Kidney (tissue), 14 donors: ENCODE data around the gene S1PR3. TPM values are rescaled to one million over a fixed set of nuclear protein-coding genes. Genes with fewer than 3 reads are reported as not detected.

ENCODE experiments used
- DNase-seq, 5 donors: peaks; one replicate each; pipeline ENCODE4 v3.0.0-alpha.2; 2013 to 2020
- FAIRE-seq: peaks from 2 replicates; lab custom pipeline; 2012; peaks lifted over from hg19 to GRCh38; lab: Jason Lieb, UNC
- H3K27ac ChIP-seq, 2 donors: one replicate each; pipeline ENCODE4 v1.7.0; 2013; ENCODE audit warnings: low read depth in 2 of 2, low read length in 2 of 2, inconsistent platforms in 1 of 2
- H3K27me3 ChIP-seq: one replicate; pipeline ENCODE4 v1.7.1; 2013; ENCODE audit warnings: low read length, inconsistent platforms; ENCODE audit not compliant: control insufficient read depth, insufficient read depth
- H3K36me3 ChIP-seq, 3 donors: one replicate each; pipeline versions ENCODE4 v1.7.0 to v1.7.1; 2013; ENCODE audit warnings: low read length in 3 of 3, control low read depth in 1 of 3, inconsistent platforms in 1 of 3; ENCODE audit not compliant: insufficient read depth in 3 of 3, control insufficient read depth in 2 of 3
- H3K4me1 ChIP-seq, 3 donors: one replicate each; pipeline versions ENCODE4 v1.7.0 to v1.7.1; 2013; ENCODE audit warnings: low read length in 3 of 3, inconsistent platforms in 1 of 3, low read depth in 1 of 3; ENCODE audit not compliant: control insufficient read depth in 2 of 3, insufficient read depth in 2 of 3
- H3K4me3 ChIP-seq, 3 donors: one replicate each; pipeline versions ENCODE4 v1.7.0 to v1.8.1; 2013; ENCODE audit warnings: low read length in 3 of 3, control low read depth in 1 of 3, inconsistent platforms in 1 of 3
- H3K9ac ChIP-seq, 3 donors: one replicate each; pipeline versions ENCODE4 v1.7.0 to v1.7.1; 2013; ENCODE audit warnings: low read length in 3 of 3, control low read depth in 1 of 3, inconsistent platforms in 1 of 3
- H3K9me3 ChIP-seq, 3 donors: one replicate each; pipeline versions ENCODE4 v1.7.0 to v1.7.1; 2013; ENCODE audit warnings: low read length in 3 of 3, control low read depth in 1 of 3, inconsistent platforms in 1 of 3; ENCODE audit not compliant: control insufficient read depth in 2 of 3, insufficient read depth in 1 of 3
- intact Hi-C: fragments of 100-400 bp; cut with DNase I; formaldehyde crosslinking; loops from one replicate; pipeline ENCODE4 v1.11.1; 2022
- polyA plus RNA-seq: library from polyadenylated mRNA; stranded (reverse); fragments of 350-450 nt; fragmentation: Illumina TruSeq; extraction: RNeasy Lipid Tissue Mini Kit (QIAGEN cat#74804); gene quantifications from one replicate; pipeline ENCODE4 v1.2.3, GENCODE V29; 2014; ENCODE audit warnings: low read depth, low replicate concordance; ENCODE audit not compliant: insufficient read depth
- total RNA-seq: library from RNA; stranded (reverse); fragmentation: NEBNext Ultra II Directional; extraction: Animal tissue kit (Norgen Biotek cat#: 25700); gene quantifications from one replicate; pipeline ENCODE4 v1.2.1, GENCODE V29; 2021
- TF ChIP-seq, protein P1 (sequence below): IDR thresholded peaks from 3 replicates; pipeline ENCODE4 v1.5.1; 2012; ENCODE audit warnings: mild to moderate bottlenecking, moderate library complexity, borderline replicate concordance; ENCODE audit not compliant: insufficient read depth; ENCODE audit errors: extremely low read depth
- donor health status: control.
- donor health status: control.
- donor health status: control.
- donor health status: control.
- donor health status: control.
- donor health status: DM: yes; HTN: yes; CAD: no.
- donor health status: Normal renal cell carcinoma (clear cell type).

Gene S1PR3
- total and polyA plus RNA-seq, 2 donors from 2014 or later: 12.4 to 36.4 TPM

DNA sequence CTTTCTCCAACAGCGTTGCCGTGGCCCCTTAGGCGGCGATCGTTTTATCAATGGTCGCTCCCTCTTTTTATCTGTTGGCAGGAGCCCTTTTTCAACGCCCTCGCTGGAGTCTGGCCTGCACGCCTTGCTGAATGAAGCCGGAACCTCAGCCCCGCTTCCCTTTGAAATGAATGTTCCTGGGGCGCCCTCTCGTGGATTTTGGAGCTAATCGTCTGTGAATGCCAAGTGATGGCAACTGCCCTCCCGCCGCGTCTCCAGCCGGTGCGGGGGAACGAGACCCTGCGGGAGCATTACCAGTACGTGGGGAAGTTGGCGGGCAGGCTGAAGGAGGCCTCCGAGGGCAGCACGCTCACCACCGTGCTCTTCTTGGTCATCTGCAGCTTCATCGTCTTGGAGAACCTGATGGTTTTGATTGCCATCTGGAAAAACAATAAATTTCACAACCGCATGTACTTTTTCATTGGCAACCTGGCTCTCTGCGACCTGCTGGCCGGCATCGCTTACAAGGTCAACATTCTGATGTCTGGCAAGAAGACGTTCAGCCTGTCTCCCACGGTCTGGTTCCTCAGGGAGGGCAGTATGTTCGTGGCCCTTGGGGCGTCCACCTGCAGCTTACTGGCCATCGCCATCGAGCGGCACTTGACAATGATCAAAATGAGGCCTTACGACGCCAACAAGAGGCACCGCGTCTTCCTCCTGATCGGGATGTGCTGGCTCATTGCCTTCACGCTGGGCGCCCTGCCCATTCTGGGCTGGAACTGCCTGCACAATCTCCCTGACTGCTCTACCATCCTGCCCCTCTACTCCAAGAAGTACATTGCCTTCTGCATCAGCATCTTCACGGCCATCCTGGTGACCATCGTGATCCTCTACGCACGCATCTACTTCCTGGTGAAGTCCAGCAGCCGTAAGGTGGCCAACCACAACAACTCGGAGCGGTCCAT, 10.0 kb downstream of the S1PR3 start:
- intact Hi-C loops: loop anchor here (5.0 kb wide), 1 partner anchor 409 kb away; no protein-coding TSS in a partner anchor
- peak; percentile 52 for FAIRE-seq
- peak; percentile 92 to 96 (median 93) for DNase-seq
- Histone ChIP-seq H3K36me3 (peaks cover 0 to 5% (median under 1%) of the 10 kb centered on the region in 3 donors), H3K9me3 (no peaks in the 10 kb centered on the region), H3K9ac (no peak overlapping the region), H3K27me3 (no peaks in the 10 kb centered on the region), H3K27ac (peak overlapping the region in 1 of 2 donors; percentile 3), H3K4me3 (peak overlapping the region in 1 of 3 donors; percentile 4), H3K4me1 (peaks cover 0 to 10% (median 0%) of the 10 kb centered on the region in 3 donors)
- TF ChIP-seq, protein P1, sequence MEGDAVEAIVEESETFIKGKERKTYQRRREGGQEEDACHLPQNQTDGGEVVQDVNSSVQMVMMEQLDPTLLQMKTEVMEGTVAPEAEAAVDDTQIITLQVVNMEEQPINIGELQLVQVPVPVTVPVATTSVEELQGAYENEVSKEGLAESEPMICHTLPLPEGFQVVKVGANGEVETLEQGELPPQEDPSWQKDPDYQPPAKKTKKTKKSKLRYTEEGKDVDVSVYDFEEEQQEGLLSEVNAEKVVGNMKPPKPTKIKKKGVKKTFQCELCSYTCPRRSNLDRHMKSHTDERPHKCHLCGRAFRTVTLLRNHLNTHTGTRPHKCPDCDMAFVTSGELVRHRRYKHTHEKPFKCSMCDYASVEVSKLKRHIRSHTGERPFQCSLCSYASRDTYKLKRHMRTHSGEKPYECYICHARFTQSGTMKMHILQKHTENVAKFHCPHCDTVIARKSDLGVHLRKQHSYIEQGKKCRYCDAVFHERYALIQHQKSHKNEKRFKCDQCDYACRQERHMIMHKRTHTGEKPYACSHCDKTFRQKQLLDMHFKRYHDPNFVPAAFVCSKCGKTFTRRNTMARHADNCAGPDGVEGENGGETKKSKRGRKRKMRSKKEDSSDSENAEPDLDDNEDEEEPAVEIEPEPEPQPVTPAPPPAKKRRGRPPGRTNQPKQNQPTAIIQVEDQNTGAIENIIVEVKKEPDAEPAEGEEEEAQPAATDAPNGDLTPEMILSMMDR: peak; percentile 81

DNA sequence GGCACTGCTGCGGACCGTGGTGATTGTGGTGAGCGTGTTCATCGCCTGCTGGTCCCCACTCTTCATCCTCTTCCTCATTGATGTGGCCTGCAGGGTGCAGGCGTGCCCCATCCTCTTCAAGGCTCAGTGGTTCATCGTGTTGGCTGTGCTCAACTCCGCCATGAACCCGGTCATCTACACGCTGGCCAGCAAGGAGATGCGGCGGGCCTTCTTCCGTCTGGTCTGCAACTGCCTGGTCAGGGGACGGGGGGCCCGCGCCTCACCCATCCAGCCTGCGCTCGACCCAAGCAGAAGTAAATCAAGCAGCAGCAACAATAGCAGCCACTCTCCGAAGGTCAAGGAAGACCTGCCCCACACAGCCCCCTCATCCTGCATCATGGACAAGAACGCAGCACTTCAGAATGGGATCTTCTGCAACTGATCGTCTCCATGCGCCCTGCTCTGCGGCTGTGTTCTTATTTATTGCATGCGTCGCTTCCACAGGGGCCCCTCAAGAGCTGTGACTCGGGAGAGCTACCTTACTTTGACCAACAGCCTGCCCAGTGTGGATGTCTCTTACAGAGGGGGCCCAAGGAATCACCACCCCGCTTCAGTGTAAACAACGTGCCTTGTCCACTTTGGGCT, 10.8 kb downstream of the S1PR3 start:
- TF ChIP-seq, protein P1: no peak
- Histone ChIP-seq H3K9me3 (no peaks in the 10 kb centered on the region), H3K9ac (no peak overlapping the region), H3K4me3 (no peak overlapping the region), H3K4me1 (peaks cover 0 to 10% (median 0%) of the 10 kb centered on the region in 3 donors), H3K36me3 (peaks cover 0 to 5% (median 0%) of the 10 kb centered on the region in 3 donors), H3K27me3 (no peaks in the 10 kb centered on the region), H3K27ac (no peak overlapping the region)
- intact Hi-C loops: loop anchor here (5.0 kb wide), 1 partner anchor 410 kb away; no protein-coding TSS in a partner anchor
- DNase-seq: peak in 1 of 5 donors; percentile 5
- no peak for FAIRE-seq

DNA sequence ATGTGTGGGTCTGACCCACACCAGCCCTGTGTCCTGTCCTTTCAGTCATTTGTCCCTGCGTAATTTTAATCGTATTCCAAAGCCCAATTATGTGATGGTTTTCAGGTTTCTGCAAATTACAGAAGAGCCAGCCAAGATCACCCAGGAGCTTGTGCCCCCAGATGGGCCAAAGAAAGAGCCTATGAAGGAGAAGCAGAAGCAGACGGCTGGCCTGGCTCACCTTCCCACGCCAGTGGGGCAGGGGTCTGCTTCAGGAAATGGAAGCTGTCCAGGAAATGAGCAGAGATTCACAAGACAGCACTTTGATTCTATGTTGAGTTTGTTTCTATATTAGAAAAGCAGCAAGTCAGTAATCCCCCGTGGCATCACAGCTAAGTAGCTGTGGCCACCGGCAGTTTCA, 11.7 kb downstream of the S1PR3 start:
- peaks cover 0 to 8% (median 4%) of the 10 kb centered on the region in 3 donors for H3K4me1 ChIP-seq
- H3K4me3 ChIP-seq: no peak overlapping the region
- peak in 1 of 5 donors; percentile 1 for DNase-seq
- intact Hi-C loops: loop anchor here (5.0 kb wide), 1 partner anchor 411 kb away; no protein-coding TSS in a partner anchor
- FAIRE-seq: no peak
- no peaks in the 10 kb centered on the region for H3K27me3 ChIP-seq
- H3K27ac ChIP-seq: no peak overlapping the region
- TF ChIP-seq, protein P1: no peak
- H3K36me3 ChIP-seq: peaks cover 0 to 5% (median 0%) of the 10 kb centered on the region in 3 donors
- no peaks in the 10 kb centered on the region for H3K9me3 ChIP-seq
- no peak overlapping the region for H3K9ac ChIP-seq
